ENCODE data around the gene LRTM1.

Gene LRTM1

DNA sequence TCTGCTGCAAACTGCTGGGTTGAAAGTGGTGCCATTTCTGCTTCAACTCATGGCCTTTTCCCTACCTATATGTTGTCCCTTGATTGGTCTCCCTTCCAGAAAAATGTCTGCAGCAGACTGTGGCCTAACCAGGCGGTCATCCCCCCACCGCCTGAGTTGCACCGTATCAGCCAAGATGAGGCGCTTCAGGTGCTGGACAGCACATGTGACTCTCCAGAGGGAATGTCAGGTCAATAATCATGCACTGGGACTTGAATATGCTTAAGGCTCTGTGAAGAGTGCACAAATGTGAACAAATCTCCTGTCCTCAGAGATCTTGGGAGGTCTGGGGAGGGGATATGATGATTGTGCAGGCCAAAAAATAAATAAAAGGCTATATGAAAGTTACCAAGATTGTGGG is 32.2 kb downstream of the LRTM1 start:
- in situ Hi-C loops (cut with HindIII; ENCODE audit: low sequenced_read_pairs), result no loop called here

DNA sequence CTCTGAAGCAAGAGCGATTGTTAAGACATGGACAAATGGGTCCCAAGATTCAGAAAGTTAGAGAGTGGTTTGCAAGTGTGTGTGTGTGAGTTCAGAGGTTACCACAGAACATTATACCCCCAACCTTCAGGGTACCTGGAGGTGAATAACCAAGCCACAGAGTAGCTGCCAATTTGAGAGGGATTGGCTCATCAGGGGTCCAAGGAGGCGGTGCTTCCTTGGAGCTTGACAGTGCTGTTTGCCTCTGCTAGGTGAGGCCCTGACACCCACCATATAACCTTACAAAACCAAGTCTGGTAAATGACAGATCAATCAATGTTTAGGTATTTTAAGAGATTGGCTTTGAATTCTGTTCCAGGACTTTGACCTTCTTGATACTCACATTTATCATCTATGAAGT is 35.7 kb downstream of the LRTM1 start:
- in situ Hi-C loops (cut with HindIII; ENCODE audit: low sequenced_read_pairs), result no loop called here

DNA sequence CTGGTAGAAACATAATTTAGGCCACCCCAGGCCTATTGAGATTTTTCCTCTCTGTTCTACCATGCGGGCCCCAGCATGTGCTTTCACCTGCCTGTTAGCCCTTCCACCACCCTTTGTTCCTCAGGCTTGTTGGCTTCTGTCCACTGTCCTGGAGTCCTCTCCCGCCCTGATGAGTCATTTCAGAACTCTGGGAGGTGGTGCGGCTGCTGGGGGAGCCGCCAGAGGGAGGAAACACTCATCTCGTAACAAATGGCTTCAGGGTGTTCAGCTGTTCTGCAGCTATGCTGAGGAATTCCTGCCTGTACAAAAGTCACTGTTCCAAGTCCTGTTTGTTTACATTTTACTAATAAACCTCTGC is 36.3 kb downstream of the LRTM1 start:
- in situ Hi-C loops (cut with HindIII; ENCODE audit: low sequenced_read_pairs), result no loop called here

DNA sequence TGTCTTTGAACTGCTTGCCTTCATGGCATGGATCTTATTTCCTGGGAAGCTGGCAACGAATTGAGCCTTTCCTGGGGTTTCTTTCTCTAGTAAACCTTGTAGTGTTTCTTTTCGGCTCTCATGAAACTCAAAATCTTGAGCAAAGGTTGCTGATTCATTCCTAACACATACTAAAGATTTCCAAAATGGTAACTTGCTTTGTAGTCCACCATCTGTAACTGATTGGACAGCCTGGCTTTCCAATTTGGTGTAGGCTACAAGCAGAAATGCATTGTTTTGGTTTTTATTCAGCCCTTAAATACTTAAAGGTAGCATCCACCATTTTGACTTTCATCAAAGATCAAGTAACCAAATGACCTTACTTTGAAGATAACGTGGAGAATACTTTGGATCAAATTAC is 38.1 kb downstream of the LRTM1 start:
- in situ Hi-C loops (cut with HindIII; ENCODE audit: low sequenced_read_pairs), result no loop called here

DNA sequence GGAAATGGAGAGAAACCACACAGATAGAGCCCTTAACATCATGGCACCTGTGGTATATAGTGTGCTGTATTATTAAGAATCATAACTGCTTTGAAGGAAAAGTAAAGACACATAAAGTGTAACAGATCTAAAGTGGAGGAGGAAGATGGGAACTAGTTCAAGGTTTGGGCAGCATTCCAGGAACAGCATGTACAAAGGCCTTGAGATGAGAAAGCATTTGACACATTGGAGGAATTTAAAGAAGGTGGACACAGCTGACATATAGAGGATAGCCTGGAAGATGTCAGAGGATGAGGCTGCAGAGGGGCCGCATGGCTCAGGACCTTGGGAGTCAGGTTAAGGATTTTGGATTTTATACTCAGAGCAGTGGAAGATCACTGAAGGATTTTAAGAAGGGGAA is 39.0 kb downstream of the LRTM1 start:
- in situ Hi-C loops (cut with HindIII; ENCODE audit: low sequenced_read_pairs), result no loop called here

DNA sequence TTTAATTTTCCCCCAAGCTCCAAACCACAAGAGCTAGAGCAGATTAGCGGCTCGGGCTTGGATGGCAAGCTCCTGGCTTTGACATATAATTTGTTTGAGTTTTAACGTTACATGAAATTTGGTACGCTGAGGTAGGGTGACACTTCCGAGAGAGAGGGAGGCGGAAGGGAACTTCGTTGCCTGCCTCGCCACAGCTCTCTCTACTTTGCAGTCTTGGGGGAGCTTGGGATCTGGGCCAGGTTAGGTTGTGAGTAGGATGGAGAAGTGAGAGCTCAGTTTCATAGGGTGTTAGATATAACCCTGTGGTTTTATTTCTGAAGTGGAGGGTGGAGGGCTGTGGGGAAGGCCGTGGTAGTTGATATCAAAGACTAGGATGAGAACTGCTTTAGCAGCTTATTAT is 39.7 kb downstream of the LRTM1 start:
- in situ Hi-C loops (cut with HindIII; ENCODE audit: low sequenced_read_pairs), result no loop called here

DNA sequence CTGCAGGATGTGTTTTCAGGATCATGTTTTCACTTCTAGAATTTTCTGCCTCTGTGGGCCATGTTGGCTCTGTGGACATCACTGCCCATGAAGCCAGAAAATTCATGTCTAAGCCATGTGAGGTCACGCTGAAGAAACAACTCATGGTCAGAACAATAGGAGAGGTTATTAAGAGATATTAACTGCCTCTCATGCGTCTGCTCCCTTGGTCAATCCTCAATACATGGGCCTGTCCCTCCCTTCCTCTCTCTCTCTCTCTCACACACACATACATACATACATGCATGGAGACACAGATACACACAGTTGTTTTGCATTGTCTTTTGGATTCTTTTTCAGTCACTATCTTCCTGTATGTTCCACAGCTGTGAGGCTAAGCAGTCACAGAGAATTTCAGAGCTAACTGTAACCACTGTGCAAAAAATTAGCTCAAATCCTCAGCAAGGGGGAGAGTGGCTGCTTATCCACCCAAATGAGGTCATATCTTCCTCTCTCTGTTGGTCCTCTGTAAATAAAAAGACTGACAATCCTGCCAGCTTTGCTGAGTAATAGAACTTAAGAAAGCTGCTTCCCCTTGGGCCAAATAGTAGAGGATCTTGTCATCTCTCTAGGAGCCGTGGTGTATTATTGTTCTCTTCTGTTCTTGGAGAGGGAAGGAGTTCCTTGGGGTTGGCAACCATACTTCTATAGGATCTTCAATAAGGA is 45.6 kb downstream of the LRTM1 start:
- in situ Hi-C loops (cut with HindIII; ENCODE audit: low sequenced_read_pairs), result no loop called here

DNA sequence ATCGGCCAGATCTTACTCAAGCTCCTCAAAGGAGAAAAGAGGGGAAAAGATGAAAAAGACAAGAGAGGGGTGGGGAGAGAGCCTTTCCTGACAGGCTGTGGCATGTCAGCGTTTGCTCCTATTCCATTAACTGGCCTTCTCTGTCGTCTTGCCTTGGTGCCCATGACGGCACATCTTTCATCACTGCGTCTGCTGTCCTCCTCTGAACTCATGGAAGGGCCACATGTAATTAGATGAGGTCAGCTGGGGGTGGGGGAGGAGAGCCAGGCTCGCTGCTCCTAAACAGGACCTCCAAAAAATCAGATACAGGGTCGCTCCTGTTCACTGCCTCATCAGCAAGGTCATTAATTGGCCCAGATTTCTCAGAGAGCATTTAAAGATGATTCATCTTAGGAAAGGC is 49.7 kb downstream of the LRTM1 start:
- in situ Hi-C loops (cut with HindIII; ENCODE audit: low sequenced_read_pairs), result no loop called here

DNA sequence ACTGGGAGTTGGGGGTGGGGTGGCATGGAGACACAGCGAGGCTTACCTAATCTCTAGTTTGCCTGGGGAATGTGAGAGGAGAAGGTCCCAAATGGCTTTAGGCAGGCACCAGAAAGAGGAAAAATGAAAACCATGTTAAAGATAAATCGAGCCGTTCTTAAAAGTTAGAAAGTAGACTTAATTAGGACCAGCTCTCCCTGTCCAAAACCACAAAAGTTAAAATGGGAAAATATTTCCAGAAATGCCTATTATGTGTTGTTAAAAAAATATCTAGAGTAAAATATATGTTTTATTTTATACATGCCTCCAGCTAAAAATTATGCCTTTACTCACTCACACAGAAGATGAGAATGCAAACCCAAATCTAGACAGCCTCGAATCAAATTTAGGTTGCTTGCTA is 50.1 kb downstream of the LRTM1 start:
- in situ Hi-C loops (cut with HindIII; ENCODE audit: low sequenced_read_pairs), result no loop called here

DNA sequence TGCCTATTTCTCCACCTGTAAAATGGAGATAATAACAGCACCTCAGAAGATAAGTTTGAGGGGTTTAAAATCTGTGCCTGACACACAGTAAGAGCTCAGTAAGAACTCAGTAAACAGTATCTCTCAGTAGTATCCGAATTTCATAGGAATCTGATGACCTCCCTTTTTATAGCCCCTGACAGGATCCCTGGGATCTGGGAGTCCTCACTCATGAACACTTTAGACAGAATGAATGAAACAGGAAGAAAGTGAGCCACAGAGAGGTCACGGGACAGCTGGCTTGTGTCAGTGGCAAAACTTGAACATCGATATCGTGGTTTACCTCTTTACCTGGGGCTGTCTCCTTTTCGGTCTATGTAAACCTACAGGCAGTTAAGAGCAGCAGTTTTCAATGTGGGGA is 51.2 kb downstream of the LRTM1 start:
- in situ Hi-C loops (cut with HindIII; ENCODE audit: low sequenced_read_pairs), result no loop called here

DNA sequence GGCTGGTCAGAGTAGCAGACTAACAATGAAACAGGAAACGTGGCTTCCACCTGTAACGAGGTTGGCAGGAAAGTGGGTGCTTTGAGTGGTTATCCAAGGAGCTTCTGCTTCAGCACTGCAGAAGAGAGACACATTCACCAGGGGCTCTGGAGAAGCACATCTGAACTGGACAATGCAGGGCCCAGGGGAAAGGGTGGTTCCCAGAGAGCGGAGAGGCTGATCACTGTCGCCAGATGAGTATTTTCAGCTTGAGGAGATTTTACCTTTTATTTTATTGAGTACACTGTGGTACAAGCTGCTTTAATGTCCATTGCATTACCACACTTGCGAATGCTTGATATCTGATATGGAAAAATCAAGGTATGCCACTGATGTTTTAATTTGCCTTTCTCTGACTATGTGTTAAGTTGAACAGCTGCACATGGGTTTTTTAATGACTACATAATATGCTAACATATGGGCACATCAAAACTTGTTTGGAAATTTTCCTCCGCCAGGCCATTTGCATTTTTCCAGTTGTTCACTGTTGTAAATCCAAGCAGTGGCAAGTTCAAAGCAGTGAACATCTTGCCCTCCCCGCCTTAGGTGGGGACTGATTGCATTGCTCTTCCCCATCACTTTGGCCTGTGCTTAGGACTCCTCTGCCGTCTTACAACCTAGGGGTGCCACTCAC is 52.1 kb downstream of the LRTM1 start:
- in situ Hi-C loops (cut with HindIII; ENCODE audit: low sequenced_read_pairs), result no loop called here

DNA sequence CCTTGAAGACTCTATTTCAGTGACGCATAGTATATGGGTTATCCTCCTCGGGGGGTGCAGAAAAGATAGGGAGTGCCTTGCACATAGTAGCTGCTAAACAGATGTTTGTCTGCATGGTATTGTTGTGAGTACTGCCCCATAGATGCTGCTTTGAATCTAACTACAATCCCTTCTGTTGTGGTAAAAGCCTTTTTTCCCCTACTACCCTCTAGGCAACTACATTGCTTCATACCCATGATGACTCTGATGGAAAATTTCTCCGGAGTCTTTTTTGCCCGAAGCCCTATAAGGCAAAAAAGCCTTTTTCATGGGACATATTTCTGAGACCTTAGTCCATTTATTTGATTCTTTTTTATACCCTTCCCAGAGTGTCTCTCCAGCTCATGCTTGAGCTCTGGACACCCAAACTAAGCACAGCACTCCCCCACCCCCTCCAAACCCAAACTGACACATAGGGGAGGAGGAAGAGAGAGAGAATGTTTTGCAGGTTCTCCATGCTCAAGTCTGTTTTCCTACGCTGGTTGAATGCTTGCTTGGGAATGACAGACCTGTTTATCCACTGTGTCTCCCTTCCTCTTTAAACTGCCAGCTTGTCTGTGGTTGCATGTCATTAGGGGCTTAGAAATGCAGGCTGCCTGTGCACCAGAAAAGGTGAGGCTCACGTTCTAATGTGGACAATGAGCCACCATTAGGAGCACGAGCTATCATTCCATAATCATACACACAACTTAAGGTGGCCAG is 52.9 kb downstream of the LRTM1 start:
- in situ Hi-C loops (cut with HindIII; ENCODE audit: low sequenced_read_pairs), result no loop called here

DNA sequence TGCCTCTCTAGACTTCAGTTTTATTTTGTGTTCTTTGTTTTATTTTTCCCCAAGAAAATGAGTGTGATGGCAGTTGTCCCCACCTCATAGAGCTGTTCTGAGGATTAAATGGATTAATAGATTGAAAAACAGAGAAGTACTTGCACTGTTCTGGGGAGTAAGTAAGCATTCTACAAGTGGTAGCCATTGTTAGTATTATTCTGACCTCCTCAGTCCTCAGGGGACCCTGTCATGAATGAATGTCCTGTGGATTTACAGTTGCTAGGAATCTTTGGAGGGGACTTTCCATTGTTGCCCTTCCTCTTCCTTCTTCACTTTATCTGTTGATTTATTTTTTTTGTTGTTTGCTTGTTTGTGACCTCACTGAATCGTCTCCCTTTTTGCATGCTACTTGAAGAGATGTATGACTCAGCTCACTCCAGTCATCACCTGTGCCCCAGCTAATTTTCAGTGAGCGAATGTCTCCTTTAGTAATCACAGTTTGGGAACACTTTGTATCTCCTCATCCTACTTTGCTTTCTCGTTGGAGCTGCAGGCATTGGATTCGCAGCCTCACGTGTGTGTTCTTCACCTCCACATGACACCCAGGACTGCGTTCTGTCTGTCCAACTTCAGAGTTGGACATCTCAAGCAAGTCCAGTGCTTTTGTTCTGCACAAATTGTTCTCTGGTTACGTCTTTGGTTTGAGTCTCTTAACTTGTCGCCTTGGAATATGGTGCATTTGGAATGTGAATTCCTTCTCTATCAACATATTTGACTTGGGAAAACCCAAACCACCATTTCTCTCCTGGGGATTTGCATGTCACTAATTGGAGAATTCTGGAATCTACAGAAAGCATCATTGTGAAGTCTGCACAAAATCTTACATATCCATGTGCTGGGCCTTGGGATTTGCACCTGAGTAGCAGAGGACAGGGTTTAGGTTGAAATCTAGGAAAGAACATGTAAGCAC is 54.5 kb downstream of the LRTM1 start:
- in situ Hi-C loops (cut with HindIII; ENCODE audit: low sequenced_read_pairs), result no loop called here

DNA sequence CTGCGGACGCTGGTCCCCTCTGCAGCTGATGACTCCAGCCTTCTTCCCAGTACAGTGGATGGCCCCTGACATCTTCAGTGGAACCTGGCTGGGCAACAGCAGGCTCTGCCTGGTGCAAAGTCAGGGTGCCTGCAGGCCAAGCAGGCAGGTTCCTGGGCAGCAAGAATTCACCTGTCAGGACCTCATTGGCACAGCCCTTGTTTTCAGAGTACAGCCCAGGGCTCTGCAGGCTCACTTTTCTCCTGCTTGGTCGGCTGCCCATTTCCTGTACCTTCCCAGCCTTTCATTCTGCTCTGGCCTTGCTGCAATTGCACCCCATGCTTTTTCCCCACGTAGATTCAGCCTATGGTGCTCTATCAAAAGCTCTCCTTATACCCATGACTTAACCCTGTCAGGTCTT is 56.0 kb downstream of the LRTM1 start:
- in situ Hi-C loops (cut with HindIII; ENCODE audit: low sequenced_read_pairs), result no loop called here

DNA sequence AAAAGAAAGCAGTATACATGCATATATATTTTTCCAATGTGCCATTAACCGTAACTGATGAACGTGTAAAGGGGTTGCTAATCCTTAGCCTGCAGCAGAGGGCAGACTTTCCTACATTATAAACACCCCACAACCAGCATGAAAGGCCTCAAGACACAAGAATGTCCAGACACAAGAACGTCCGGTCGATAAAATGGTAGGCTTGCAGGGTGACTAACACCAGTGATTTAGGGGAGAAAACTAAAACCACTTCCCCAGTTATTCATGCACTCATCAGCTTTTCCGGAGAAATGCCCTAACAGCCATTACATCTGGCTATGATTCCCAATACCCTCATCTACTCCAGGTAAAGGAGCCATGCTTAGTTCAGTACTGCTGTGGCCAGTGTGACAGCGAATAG is 57.4 kb downstream of the LRTM1 start:
- in situ Hi-C loops (cut with HindIII; ENCODE audit: low sequenced_read_pairs), result no loop called here

All from DLD1 (cell line).